ENCODE measurements around the gene CBX8. TPM values are rescaled to one million over a fixed set of nuclear protein-coding genes. Genes with fewer than 3 reads are reported as not detected.

Gene CBX8
- total and polyA plus RNA-seq, 2 of the 13 experiments (the other 11 are each of a cell fraction or from before 2014, with no cell fraction given): 0.34 to 12.6 TPM

- TF ChIP-seq E2F2 (CRISPR knock-in tag; IDR thresholded peaks at IDR 0.05; ENCODE audit: borderline replicate concordance) (no peak), ZBTB34 (CRISPR knock-in tag; IDR thresholded peaks at IDR 0.05) (no peak), TFDP2 (CRISPR knock-in tag; IDR thresholded peaks at IDR 0.05) (0 out of 2 replicates have a peak, but pooled peaks have one; percentile 21), HOXA9 (CRISPR knock-in tag; IDR thresholded peaks at IDR 0.05; ENCODE audit: borderline replicate concordance) (0 out of 2 replicates have a peak, but pooled peaks have one; percentile 29), ZBED4 (CRISPR knock-in tag; IDR thresholded peaks at IDR 0.05; ENCODE audit: borderline replicate concordance) (no peak), SRY (CRISPR knock-in tag; IDR thresholded peaks at IDR 0.05) (no peak), TBP (CRISPR knock-in tag; IDR thresholded peaks at IDR 0.05) (no peak), ZEB1 (IDR thresholded peaks at IDR 0.05; ENCODE audit: insufficient replicate concordance, low read depth) (peak; percentile 35), JUNB (CRISPR knock-in tag; IDR thresholded peaks at IDR 0.05; ENCODE audit: borderline replicate concordance) (no peak), ERF (CRISPR knock-in tag; IDR thresholded peaks at IDR 0.05) (no peak), SIN3B (IDR thresholded peaks at IDR 0.05; ENCODE audit: low read length) (no peak), TRIM24 (CRISPR knock-in tag; IDR thresholded peaks at IDR 0.05) (no peak), RNF219 (CRISPR knock-in tag; IDR thresholded peaks at IDR 0.05) (no peak), SMARCC2 (IDR thresholded peaks at IDR 0.05) (no peak), HNRNPK (IDR thresholded peaks at IDR 0.05; ENCODE audit: low read depth, low read length, poor library complexity, severe bottlenecking) (peak; percentile 99), ZFY (CRISPR knock-in tag; IDR thresholded peaks at IDR 0.05) (no peak; the same call in 1 of the 2 replicates), NFE2L2 (IDR thresholded peaks at IDR 0.05; ENCODE audit: low read length) (no peak), TEAD2 (CRISPR knock-in tag; IDR thresholded peaks at IDR 0.05) (no peak), PHB2 (IDR thresholded peaks at IDR 0.05; ENCODE audit: partially characterized antibody) (no peak), ZNF772 (CRISPR knock-in tag; IDR thresholded peaks at IDR 0.05) (0 out of 2 replicates have a peak, but pooled peaks have one; percentile 42)
These were observed 41.8 kb upstream of the CBX8 start (continued) for GRCh38 chr17:79838522-79839274.

All from HepG2 (cell line).